Retina (tissue), 1 donor: Measurements from ENCODE around the gene MTAP.
"Not testable (repeated sequence)": the region's sequence is repeated elsewhere in the genome, so short reads cannot be mapped to it uniquely, and the experiment has no call there.

Experiments
- DNase-seq: peaks from one replicate; pipeline ENCODE4 v3.0.0-alpha.2; 2016

Gene MTAP

DNA sequence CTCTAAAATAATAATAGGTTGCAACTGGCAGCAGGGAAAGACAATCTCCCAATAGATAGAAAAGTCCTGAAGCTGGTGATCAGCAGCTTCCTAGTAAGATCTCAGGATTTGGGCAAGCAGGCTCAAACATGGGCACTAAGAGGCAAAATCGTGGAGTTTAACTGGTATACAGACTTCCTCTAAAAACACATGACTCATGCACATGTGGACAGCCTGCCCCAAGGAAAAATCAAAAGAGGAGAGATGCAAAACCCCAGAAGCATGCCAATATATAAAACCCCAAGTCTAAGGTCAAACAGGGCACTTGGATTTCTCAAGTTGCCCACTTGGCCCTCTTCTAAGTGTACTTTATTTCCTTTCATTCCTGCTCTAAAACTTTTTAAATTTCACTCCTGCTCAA lies 129.0 kb downstream of the MTAP start:
- no peak for DNase-seq

DNA sequence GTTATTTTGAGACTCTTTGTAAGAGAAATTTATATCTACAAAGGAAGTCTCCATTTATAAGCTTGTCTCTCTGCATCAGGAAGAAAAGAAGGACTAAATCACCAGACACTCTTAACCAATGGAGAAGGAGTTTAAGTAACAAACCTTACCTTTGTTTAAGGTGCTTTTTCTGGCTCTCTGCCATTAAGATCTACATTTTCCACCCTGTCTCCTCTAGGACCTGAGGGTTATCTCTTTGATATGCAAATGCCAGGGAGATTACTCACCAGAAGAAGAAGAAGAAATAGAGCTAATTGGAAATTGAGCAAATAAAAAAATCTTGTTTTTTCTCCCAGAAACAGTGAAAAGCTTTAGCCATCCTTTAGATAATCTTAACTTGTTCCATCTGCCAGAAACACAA lies 130.8 kb downstream of the MTAP start:
- DNase-seq: no peak

DNA sequence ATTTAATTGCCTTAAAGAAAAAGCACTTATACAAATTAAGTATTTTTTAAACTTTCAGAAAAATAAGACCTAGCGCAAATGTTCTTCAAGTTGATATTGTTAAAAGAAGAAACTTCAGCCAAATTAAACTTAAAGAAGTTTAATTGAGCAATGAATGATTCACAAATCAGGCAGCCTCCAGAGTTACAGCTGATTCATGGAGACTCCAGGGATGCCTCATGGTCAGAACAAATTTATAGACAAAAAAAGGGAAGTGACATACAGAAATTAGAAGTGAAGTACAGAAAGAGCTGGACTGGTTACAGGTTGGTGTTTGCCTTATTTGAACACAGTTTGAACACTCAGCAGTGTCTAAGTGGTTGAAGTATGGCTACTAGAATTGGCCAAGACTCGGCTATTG lies 131.4 kb downstream of the MTAP start:
- no peak for DNase-seq

DNA sequence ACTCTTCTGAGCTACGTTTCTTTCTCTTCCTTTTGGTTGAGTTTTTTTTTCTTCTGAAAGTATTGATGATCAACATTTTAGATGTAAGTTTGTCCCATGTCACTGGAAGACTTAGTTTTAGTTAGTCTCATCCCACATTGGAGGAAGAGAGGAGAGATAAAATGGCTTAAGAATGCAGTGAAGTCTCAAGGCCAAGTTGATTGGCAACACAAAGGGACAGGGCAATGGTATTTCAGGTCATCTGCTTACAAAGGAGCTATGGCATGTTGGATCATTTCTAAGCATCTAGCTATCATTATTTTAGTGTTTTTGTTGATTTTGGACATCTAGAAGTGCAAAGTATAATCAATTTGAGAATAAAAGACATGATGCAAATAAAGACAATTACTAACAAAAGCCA lies 133.2 kb downstream of the MTAP start:
- no peak for DNase-seq

DNA sequence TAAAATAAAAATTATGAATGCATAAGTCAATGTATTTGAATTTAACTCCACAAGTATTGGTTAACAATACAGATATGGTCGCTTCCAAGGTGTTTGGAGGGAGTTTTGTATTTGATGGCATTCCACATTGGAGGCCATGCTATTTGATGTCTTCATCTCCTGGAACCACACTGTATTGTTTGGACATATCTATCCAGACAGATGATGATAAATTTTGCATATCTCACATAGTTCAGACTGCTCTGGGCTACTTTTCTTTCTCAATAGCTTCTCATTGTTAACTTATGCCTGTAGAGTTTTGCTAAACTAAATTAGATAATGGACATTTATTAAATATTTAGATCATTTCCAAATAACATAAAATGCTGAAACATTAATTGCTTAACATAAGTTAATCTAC lies 133.7 kb downstream of the MTAP start:
- DNase-seq: no peak

DNA sequence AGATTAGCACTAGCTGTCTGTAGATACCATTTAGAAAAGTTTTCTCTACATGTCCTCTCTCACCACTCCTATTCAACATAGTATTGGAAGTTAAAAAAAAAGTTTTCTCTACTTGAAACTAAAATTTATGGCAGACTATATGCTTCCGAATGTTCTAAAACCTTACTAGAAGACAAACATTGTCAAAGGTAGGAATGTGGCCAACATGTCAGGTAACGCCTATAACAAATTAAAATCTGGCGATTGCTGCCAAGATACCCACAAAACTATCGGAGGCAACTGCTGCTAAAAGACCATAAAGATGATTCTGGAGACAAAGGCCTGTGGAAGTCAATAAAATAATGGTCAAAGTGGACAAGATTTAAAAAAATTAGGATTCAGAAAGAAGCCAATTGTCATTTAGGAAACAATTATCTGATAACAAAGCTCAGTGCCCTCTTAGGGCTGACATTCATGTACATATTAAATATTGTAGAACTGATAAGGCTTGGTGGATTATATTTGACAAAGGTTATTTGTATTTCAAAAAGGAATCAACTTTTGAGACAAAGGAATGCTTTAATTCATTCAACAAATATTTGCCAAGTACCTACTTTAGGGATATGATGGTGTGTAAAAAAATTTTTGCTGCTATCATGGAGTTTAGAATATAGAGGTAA lies 139.0 kb downstream of the MTAP start:
- DNase-seq: no peak

DNA sequence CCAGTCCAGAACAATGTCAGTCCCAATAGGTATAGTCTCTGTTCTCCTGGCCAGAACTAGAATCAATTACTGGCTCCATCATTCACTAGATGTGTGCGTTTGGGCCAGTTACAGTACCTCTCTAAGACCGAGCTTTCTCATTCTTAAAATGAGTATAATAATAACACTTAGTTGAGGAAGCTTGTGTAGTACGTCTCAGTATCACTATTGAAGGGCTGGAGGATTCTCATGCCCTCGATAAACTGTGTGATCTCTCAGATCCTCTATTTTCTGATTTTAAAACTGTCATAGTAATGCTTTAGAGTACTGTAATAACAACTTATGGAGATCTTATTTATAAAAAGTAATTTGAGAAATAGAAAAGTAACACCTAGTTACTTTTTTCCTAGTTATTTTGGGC lies 141.0 kb downstream of the MTAP start:
- no peak for DNase-seq

DNA sequence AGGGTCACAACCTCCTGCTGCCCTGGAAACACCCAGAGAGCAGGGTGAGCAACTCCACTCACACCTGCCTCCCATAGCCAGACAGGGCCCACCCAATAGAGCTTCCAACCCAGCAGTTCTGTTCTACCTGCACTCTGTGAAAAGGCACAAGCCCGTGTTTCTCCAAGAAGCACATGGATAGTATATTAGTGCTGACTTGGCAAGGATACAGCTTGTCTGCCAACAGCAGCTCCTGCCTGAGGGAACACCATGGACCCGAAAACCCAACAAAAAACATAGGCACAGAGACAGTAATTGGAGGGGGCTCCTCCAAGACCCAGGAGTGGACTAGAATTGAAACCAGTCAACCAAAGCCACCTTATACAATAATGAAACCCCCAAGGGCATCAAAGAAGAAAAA lies 143.2 kb downstream of the MTAP start:
- no peak for DNase-seq

DNA sequence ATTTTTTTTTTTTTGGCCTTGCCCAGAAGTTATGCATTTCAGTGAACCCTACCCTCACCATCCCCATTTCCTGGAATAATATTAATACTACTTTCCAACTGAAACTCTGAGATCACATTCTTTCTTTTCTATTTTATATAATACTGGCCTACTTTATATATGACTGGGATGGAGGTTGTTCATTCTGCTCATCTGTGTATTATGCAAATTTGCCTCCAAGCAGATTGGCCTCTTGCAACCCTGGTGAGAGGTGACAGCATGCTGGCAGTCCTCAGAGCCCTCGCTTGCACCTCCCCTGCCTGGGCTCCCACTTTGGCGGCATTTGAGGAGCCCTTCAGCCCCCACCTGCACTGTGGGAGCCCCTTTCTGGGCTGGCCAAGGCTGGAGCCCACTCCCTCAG lies 156.4 kb downstream of the MTAP start:
- DNase-seq: no peak

DNA sequence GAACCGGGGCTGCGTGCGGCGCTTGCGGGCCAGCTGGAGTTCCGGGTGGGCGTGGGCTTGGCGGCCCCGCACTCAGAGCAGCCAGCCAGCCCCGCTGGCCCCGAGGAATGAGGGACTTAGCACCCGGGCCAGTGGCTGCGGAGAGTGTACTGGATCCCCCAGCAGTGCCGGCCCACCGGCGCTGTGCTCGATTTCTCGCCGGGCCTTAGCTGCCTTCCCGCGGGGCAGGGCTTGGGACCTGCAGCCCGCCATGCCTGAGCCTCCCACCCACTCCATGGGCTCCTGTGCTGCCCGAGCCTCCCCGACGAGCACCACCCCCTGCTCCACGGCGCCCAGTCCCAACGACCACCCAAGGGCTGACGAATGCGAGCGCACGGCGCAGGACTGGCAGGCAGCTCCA lies 156.8 kb downstream of the MTAP start:
- not testable (repeated sequence) for DNase-seq

DNA sequence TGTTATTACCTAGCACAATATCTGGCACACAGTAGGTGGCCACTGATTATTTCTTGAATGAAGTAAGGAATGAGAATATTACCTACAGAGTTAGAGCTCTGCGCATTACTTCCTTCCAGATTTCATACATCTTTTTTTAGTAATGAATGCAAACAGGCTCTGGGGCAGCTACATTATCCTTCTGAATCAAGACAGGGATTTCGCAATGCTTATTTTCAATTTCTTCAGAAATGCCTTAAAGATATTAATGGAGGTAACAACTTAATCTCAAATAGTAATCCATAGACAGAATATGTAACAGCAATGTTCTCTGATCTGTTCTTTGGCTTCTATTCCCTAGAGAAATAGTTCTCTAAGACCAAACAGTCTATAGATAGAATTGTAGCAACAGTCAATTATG lies 159.1 kb downstream of the MTAP start:
- DNase-seq: no peak

DNA sequence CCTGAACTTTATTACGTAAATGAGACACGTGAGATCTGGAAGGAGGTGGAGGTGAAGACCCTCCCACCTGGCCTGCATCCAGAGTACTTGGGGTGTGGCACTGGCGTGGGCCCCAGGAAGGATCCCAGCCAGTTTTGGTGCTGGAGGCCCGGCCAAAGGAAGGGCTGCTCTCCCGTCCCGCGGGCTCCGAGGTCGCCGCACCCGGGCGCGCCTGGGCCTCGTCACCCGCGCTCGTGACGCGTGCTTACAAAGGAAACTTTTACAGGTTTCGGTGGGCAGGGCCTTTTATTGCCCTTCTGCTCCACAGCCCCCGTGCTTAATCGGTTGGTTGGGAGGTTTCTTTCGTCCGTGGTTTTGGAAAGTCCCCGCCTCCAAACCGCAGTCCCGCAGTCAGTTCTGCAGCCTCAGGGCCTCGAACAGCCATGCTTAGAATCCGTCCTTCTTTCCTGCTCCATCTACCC lies 162.5 kb downstream of the MTAP start:
- DNase-seq: peak; percentile 47

DNA sequence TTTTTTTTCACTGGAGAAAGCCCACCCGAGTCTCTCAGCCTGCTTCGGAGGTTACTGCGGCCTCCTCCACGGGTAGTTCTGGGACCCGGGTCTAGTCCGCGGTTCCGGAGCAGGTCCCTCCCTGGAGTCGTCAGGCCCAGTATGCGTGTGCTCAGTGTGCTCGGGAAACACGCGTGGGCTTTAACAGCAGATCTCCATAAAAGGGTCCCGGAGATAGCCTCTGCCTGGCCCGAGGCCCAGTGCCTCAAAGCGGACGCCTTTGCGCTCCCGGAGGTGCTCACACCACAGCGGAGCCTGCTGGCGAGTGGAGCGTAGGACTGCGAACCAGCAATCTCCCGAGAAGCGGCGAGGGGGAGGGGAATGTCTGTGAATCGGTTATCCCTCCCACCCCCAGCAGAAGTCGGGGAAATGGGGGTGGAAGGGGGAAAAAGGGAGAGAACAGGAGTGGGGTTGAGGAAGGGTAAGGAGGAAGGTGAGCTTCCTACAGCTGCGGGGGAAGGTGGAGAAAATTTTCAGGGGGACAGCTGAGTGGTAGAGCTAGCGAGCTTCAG lies 163.0 kb downstream of the MTAP start:
- DNase-seq: peak; percentile 79

DNA sequence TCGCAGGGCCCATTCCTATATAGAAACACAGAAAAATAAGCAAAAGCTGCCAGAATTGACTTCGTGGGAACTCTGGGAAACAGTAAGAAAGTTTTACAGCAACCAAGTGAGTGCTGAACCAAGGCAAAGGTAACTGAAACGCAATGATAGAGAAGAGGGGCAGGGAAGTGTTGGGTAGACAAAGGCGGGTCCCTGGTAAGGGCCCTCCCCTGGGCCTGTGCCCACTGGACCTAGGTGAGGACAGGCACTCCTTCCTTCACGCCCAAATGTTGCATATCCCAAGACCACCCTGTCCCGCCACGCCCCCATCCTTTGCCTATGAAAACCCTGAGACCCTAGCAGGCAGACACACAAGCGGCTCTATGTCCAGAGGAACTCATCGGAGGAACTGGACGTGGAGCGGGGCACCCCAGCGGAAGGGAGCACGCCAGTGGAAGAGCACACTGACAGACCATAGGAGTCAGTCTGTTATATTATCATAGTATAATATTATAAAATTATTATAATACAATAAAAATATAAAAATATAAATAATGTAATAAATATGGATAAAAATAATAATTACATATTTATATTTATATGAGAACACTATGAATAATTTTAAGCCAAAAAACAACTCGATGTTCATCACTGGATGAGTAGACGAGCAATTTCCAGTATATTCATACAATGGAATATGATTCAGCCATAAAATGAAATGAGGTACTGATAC lies 163.9 kb downstream of the MTAP start:
- DNase-seq: peak; percentile 42

DNA sequence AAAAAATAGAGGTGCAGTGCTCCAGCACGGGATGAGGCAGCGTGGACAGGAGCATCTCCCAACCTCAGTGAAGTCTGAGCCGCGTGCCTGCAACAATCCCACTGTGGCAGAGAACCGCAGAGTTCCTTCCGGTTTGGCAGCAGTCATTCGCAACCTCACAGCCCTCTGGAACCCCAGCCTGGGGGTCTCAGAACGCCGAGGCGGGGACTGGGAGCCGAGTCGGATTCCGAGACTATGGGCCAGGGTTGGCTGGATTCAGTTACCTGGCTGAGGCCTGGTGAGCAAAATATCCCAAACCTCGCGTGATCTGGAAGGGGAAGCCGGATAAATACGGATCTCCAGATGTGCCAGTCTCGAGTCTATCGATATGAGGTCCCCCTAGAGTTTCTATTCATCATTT lies 164.7 kb downstream of the MTAP start:
- DNase-seq: peak; percentile 37

DNA sequence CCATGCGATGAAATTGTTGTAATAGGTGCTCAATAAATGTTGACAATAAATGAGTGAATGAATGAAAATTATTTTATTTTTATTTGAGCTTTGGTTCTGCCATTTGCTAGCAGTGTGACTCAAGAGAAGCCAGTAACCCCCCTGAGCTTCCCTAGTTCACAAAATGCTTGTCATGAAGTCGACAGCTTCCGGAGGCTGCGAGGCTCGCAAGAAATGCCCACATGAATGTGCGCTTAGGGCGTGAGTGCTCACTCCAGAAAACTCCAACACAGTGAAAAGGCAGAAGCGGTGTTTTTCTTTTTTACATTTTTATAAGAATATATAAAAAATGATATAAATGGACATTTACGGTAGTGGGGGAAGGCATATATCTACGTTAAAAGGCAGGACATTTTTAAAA lies 165.3 kb downstream of the MTAP start:
- peak; percentile 35 for DNase-seq

DNA sequence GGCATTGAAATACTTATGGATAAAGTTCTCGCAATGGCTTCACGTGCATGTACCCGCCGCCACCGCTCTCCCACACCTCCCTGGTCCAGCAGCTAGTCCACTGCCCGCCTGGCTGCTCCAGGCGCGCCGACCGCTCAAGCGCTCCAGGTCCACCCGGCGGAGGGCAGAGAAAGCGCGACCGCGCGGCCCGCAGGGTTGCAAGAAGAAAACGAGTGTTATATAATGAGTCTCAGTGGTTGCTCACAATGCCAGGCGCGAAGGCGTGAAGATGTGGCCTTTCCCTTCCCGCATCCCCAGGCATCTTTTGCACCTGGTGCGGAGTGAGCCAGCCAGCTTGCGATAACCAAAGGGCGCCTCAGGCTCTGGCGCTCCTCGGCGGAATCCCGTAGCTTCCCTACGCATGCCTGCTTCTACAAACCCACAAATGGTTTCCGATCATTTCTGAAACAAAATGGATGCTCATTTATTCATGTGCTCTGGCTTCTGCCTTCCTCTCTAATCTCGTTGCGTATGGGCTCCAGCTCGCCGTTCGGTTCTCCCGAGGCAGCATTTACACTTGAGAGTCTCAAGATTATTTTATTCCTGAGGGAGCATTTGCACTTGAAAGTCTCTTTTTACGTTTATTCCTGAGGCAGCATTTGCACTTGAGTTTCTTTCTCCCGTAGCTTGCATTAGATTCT lies 166.0 kb downstream of the MTAP start:
- DNase-seq: peak; percentile 86

DNA sequence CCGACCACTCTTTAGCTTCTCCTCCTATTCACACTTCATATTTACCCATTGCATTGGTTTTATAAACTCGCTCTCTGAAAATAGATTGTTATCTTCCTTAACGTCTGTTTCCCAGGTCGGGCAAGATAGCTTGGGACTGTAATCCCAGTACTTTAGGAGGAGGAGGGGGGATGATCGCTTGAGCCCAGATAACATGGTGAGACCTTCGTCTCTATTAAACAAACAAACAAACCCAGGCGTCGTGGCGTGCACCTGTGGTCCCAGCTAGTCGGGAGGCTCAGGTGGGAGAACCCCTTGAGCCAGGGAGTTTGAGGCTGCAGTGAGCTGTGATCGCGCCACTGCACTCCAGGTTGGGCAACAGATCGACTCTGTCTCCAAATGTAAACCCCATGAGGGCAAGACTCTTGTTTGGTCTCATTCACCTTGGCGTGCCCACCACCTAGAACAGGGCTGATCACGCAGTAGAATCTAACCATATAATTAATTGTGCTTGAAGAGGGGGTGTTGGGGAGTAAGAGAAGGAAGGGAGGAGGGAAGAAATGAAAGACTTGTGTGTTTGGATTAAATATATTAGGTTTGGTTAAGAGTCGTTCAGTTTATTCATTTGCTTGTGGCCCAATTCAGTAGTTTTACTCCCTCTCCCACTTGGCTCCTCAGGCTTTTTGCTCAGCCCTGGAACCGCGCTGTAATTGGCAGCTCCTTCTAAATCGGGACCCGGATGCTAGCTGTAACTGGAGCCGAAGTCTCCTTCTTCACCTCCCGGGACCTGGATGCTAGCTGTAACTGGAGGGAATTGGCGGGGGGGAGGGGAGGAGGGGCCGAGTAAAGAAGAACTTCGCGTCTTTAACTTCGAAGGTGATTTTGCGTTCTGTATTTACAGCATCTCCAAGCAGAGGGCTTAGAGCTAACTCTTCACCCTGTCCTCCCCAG lies 166.8 kb downstream of the MTAP start:
- DNase-seq: no peak

DNA sequence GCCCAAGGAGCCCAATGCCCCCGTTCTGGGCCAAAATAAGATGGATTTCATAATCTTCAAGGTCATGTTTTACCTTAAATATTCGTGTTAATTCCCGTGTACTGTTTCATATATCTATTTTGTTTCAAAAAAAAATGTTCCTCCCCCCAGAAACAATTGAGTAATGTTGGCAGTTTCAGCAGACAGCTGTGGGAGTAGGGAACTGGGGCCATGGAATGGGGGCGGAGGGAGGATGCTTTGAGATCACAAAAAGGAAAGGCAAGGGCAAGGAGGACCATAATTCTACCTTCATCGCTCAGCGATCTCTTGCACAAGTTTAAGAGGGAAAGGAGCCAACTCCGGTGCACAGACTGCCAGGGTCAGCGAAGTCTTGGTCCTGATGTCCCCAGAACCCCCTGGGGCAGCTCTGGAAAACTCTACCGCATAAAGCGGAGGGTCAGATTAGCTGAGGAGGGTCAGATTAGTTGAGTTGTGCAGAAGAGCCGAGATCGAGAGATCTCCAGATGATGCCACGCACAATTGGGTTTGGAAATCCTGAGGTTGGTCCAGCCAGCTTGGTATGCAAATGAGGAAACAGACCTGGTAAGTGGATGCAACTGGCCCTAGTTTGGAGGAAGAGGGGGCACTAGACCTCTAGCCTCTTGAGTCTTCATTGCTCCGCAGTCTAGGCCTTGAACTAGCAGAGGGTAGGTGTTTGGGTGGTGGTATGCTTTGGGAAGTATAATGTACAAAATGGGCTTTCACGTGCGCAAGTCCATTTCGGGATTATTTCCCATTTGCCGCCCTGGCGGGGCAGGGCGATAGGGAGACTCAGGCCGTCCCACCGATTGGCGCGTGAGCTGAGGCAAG lies 167.7 kb downstream of the MTAP start:
- no peak for DNase-seq

DNA sequence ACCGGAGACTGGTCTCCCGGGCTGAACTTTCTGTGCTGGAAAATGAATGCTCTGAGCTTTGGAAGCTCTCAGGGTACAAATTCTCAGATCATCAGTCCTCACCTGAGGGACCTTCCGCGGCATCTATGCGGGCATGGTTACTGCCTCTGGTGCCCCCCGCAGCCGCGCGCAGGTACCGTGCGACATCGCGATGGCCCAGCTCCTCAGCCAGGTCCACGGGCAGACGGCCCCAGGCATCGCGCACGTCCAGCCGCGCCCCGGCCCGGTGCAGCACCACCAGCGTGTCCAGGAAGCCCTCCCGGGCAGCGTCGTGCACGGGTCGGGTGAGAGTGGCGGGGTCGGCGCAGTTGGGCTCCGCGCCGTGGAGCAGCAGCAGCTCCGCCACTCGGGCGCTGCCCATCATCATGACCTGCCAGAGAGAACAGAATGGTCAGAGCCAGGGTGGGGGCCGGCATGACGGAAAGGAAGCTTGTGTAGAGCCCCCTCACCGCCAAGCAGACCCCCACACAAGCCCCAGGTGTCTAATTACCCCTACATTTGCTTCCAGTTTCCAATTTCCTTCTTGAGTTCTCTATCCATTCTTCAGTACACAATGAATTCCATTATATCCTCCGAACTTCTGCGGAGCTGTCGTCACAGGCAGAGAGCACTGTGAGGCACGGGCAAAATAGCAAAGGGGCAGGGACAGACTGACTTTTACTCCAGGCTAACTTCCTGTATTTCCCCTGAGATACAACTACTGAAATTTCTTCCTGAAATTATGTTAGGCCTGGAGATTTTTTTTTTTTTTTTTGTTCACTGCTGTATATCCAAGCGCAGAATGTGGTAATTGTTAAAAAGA lies 168.6 kb downstream of the MTAP start:
- DNase-seq: peak; percentile 79

DNA sequence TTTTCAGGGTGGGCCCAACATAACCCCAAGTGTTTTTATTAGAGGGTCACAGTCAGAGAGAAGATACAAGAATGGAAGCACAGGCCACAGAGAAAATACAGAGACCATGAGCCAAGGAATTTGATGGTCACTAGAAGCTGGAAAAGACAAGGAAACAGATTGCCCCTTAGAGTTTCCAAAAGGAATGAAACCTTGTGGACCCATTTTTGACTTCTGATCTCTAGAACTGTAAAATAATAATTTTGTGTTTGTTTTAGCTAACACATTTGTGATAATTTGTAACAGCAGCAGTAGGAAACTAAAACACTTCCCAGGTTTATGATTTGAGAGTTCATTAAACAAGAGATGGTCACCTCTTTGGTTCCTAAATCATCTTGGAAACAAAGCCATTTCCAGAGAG lies 169.9 kb downstream of the MTAP start:
- no peak for DNase-seq
